HUES64 (cell line): Measurements from ENCODE around the gene TRPM3.

ENCODE experiments used
- H3K27ac ChIP-seq: 2 replicates; pipeline ENCODE4 v1.7.0; 2013; ENCODE audit warnings: low read depth, low read length, inconsistent platforms
- H3K27me3 ChIP-seq: 2 replicates; pipeline ENCODE4 v1.6.1; 2013; ENCODE audit warnings: mild to moderate bottlenecking, low read length; ENCODE audit not compliant: insufficient read depth
- H3K36me3 ChIP-seq: 2 replicates; pipeline ENCODE4 v1.6.1; 2013; ENCODE audit warnings: mild to moderate bottlenecking, low read length; ENCODE audit not compliant: insufficient read depth
- H3K4me1 ChIP-seq: 2 replicates; pipeline ENCODE4 v1.6.1; 2013; ENCODE audit warnings: mild to moderate bottlenecking, low read length, moderate library complexity; ENCODE audit not compliant: insufficient read depth
- H3K4me3 ChIP-seq: 2 replicates; pipeline ENCODE4 v1.5.1; 2013; ENCODE audit warnings: mild to moderate bottlenecking, low read length, moderate library complexity
- H3K9ac ChIP-seq: 2 replicates; pipeline ENCODE4 v1.6.1; 2013; ENCODE audit warnings: mild to moderate bottlenecking, low read depth, low read length
- H3K9me3 ChIP-seq: 2 replicates; pipeline ENCODE4 v1.6.1; 2013; ENCODE audit warnings: low read depth, low read length; ENCODE audit not compliant: insufficient read depth
- WGBS: fragments of 150-250, 120-280 bp; methylation state at CpG from one replicate; pipeline ENCODE4 v1.1.7; 2013; ENCODE audit warnings: missing lambda C conversion rate; 5-methylcytosine and 5-hydroxymethylcytosine counted together

TRPM3 gene

DNA sequence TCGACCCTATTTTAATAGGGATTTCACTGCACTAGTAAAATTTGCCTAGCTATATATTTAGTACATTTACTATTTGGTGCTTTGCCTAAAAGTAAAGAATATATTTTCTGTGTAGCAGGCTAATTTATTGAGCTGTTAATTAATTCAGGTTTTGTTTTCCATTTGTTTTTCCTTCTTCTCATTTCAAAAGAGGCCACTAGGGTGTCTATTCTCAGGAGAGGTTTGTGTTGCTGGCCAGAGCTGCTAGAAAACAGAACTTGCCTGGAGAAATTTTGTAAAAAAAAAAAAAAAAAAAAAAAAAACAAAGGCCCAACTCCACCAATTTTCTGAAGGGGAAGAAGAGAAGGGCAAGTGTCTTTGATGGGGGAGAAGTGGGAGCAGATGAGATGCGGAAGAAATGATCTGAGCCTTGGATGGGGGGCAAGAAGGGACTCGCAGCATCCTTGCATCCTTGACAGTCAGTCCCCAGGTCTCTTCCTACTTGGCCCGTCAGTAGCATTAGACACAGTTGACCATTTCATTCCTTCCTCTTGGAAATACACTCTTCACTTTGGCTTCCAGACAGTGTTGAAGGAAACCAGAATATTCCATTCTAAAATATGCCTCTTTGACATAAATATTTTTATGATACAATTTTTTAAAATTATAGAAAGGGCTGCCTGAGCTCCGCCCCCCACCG lies 318.5 kb downstream of the TRPM3 start:
- Histone ChIP-seq H3K9me3 (no peaks in the 10 kb centered on the region), H3K4me1 (peaks cover 16% of the 10 kb centered on the region), H3K27ac (no peak overlapping the region), H3K27me3 (no peaks in the 10 kb centered on the region), H3K4me3 (no peak overlapping the region), H3K36me3 (no peaks in the 10 kb centered on the region), H3K9ac (no peak overlapping the region)
- 84% methylated on average over 6 of the region's 6 CpGs for WGBS

DNA sequence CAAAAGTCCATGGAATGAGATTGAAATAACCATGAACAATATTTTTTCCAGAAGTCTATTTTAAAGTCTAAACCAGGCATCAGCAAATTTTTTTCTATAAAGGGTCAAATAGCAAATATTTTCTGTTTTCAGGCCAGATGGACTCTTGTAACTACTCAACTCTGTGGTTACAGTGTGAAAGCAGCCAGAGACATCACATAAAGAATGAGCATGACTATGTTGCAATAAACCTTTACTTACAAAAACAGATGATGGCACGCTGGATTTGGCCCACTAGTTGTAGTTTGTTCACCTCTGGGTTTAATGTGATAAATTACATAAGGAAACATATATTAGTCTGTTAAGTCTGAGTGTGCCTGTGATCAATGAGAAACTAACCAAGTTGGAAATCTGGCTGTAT lies 319.2 kb downstream of the TRPM3 start:
- H3K4me1 ChIP-seq: peaks cover 16% of the 10 kb centered on the region
- H3K36me3 ChIP-seq: no peaks in the 10 kb centered on the region
- WGBS: 0% methylated on average over 1 of the region's 1 CpG
- H3K27ac ChIP-seq: no peak overlapping the region
- H3K9me3 ChIP-seq: no peaks in the 10 kb centered on the region
- no peak overlapping the region for H3K9ac ChIP-seq
- no peaks in the 10 kb centered on the region for H3K27me3 ChIP-seq
- H3K4me3 ChIP-seq: no peak overlapping the region

DNA sequence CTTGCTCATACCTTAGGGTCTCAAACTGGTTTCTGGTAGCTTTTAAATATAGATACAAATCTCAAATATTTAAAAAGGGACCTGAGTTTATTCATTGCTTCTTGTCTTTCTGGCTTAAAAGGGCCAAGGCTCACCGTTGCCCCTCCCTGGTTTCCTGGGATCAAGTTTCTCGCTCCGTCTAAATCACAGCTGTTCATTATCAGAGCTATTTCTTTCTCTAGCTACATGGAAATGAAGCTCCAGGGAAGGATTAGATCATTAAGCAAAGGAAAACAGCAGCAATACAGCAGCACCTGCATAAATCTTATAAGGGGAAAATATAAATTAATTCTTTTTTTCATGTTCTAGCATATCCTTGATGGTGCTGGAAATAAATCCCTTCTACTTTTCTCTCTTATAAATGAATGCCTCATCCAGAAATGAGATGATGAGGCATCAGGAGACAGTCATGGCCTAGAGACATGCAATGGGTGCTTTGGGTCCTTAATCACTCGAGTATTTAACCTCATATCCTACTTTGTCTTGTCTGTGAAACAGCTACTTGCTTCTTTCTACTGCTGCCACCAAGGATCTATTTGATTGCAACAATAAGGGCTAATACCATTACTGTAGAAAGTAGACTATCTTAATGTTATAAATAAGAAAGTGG lies 320.1 kb downstream of the TRPM3 start:
- Histone ChIP-seq H3K27me3 (no peaks in the 10 kb centered on the region), H3K36me3 (no peaks in the 10 kb centered on the region), H3K4me3 (no peak overlapping the region), H3K9me3 (no peaks in the 10 kb centered on the region), H3K4me1 (peaks cover 16% of the 10 kb centered on the region), H3K9ac (no peak overlapping the region), H3K27ac (no peak overlapping the region)
- 65% methylated on average over 4 of the region's 4 CpGs for WGBS

DNA sequence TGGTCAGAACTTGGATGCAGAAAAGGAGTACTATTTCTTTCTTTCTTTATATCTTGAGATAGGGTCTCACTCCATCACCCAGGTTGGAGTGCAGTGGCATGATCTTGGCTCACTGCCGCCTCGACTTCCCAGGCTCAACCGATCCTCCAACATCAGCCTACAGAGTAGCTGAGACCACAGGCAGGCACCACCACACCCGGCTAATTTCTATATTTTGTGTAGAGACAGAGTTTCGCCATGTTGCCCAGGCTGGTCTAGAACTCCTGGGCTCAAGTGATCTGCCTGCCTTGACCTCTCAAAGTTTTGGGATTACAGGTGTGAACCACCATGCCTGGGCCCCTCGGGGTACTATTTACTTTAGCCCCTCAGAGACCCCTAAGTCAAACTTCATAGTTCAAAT lies 323.4 kb downstream of the TRPM3 start:
- H3K27ac ChIP-seq: no peak overlapping the region
- no peaks in the 10 kb centered on the region for H3K36me3 ChIP-seq
- no peaks in the 10 kb centered on the region for H3K27me3 ChIP-seq
- H3K9ac ChIP-seq: no peak overlapping the region
- 95% methylated on average over 6 of the region's 6 CpGs for WGBS
- H3K9me3 ChIP-seq: no peaks in the 10 kb centered on the region
- peaks cover 14% of the 10 kb centered on the region for H3K4me1 ChIP-seq
- H3K4me3 ChIP-seq: no peak overlapping the region

DNA sequence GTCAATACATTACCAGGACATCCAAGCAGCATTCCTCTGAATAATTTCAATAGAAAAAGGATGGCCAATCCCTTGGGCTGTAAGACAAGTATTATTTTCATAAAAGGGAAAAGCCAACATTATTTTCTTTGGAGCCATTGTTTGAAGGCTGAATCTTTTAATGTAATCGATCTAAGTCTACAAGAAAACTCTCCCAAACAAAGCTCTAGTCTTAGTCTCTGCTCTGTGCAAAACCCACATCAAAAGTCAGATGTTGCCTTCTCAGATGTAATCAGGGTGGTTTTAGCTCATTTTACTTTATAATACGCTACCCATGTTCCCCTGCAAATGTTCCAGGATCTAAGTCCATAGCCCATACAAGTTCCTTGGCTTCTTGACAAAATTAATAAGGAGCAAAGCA lies 325.6 kb downstream of the TRPM3 start:
- H3K27me3 ChIP-seq: no peaks in the 10 kb centered on the region
- WGBS: 88% methylated on average over 2 of the region's 2 CpGs
- H3K4me1 ChIP-seq: no peaks in the 10 kb centered on the region
- no peak overlapping the region for H3K9ac ChIP-seq
- no peak overlapping the region for H3K4me3 ChIP-seq
- H3K27ac ChIP-seq: no peak overlapping the region
- H3K36me3 ChIP-seq: no peaks in the 10 kb centered on the region
- H3K9me3 ChIP-seq: no peaks in the 10 kb centered on the region

DNA sequence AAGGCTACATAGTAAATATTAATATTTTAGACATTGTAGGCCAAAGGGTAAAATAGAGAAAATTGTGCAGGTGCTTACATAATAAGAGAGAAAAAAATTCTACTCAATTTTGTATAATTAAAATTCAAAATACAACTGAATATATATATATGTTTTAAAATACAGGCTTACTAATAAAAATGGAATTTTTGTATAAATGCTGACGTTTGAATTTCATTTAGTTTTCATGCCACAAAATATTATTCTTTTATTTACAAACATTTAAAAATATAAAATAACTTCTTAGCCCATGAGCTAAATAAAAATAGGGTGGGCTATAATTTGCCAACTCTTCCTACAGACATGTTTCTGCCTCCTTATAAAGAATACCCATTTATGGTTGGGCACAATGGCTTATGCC lies 328.6 kb downstream of the TRPM3 start:
- H3K27me3 ChIP-seq: no peaks in the 10 kb centered on the region
- H3K9ac ChIP-seq: no peak overlapping the region
- H3K27ac ChIP-seq: no peak overlapping the region
- H3K36me3 ChIP-seq: no peaks in the 10 kb centered on the region
- H3K4me3 ChIP-seq: no peak overlapping the region
- no CpG with 5 or more reads among the region's 1 CpG for WGBS
- H3K9me3 ChIP-seq: no peaks in the 10 kb centered on the region
- H3K4me1 ChIP-seq: no peaks in the 10 kb centered on the region

DNA sequence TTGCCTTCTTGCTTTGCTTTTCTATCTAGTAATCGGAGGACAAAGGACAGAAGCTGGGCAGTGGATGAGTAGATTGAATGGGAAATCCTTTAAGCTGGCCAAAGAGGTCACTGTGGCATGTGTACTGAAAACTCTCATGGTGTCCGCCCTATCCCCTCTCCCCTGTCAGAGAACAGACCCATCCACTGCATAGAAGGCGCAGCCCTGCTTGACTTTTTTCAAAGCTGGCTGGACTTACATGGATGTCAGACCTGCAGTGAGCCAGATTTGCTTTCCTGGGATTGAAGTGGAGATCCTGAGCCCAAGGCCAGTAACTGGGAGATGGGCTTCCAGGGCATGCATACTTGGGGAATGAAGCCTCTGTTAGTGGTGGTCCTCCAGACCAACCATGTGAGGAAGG lies 329.5 kb downstream of the TRPM3 start:
- no peaks in the 10 kb centered on the region for H3K9me3 ChIP-seq
- 90% methylated on average over 3 of the region's 3 CpGs for WGBS
- no peaks in the 10 kb centered on the region for H3K27me3 ChIP-seq
- H3K27ac ChIP-seq: no peak overlapping the region
- H3K4me1 ChIP-seq: no peaks in the 10 kb centered on the region
- no peak overlapping the region for H3K4me3 ChIP-seq
- H3K9ac ChIP-seq: no peak overlapping the region
- H3K36me3 ChIP-seq: no peaks in the 10 kb centered on the region

DNA sequence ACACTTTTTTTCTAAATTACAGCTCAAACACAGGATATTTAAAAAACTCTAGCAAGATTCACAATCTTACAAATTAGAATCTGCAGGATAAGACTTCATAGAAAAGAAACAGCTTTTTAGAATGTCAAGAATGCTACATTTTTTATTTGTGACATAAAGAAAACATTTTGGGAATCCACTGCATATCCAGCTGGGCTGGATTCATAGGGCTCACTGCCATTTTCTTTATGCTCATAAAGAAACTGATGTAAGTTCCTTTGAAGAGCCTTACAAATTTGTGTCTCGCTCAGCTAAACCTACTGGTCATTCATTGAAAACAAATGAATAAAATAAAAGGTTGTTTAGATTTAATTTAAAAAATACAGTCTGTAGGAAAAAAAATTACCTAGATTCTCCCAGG lies 332.3 kb downstream of the TRPM3 start:
- Histone ChIP-seq H3K9me3 (no peaks in the 10 kb centered on the region), H3K27me3 (no peaks in the 10 kb centered on the region), H3K36me3 (no peaks in the 10 kb centered on the region), H3K9ac (no peak overlapping the region), H3K4me3 (no peak overlapping the region), H3K4me1 (no peaks in the 10 kb centered on the region), H3K27ac (no peak overlapping the region)
- 100% methylated on average over 1 of the region's 1 CpG for WGBS

DNA sequence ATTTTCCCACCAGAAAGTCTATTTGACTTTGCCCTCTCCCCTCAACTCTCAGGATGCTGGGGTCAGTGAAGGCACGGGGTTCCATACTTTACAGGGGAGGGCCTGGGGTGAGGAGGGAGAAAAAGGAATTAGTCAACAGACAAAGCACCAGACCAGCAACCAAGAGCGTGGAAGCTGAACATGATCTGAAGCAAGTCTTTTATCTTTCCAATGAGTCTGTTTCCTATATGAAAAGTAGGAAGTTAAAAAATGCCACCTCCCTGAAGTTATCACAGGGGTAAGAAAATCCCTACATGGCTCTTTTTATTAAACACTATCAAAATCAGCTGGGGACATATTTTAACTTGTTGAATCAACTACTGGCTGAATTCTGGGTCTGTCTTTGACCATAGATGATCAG lies 337.0 kb downstream of the TRPM3 start:
- H3K36me3 ChIP-seq: no peaks in the 10 kb centered on the region
- no peak overlapping the region for H3K27ac ChIP-seq
- WGBS: 90% methylated on average over 2 of the region's 2 CpGs
- no peak overlapping the region for H3K4me3 ChIP-seq
- H3K9me3 ChIP-seq: no peaks in the 10 kb centered on the region
- no peak overlapping the region for H3K9ac ChIP-seq
- H3K27me3 ChIP-seq: no peaks in the 10 kb centered on the region
- H3K4me1 ChIP-seq: no peaks in the 10 kb centered on the region

DNA sequence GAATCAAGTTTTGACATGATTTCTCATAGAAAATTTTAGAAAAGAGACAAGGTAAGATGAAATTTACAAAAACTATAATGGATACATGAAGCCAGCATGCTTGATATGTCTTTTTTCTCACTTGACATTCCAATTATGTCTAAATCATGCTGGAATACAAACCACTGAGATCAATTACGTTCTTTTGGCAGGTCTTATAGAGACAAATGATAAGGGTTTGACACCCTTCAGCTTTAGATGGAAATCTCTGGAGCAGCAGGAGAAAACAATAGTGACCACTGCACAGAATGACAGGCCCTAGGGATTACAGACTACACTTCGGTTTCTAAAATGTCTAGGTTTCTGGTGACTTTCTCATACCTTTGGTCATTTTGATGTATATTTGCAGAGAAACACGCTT lies 342.9 kb downstream of the TRPM3 start:
- no peak overlapping the region for H3K27ac ChIP-seq
- no peaks in the 10 kb centered on the region for H3K36me3 ChIP-seq
- no peaks in the 10 kb centered on the region for H3K27me3 ChIP-seq
- H3K4me1 ChIP-seq: no peaks in the 10 kb centered on the region
- H3K9me3 ChIP-seq: no peaks in the 10 kb centered on the region
- no peak overlapping the region for H3K9ac ChIP-seq
- 97% methylated on average over 3 of the region's 3 CpGs for WGBS
- no peak overlapping the region for H3K4me3 ChIP-seq

DNA sequence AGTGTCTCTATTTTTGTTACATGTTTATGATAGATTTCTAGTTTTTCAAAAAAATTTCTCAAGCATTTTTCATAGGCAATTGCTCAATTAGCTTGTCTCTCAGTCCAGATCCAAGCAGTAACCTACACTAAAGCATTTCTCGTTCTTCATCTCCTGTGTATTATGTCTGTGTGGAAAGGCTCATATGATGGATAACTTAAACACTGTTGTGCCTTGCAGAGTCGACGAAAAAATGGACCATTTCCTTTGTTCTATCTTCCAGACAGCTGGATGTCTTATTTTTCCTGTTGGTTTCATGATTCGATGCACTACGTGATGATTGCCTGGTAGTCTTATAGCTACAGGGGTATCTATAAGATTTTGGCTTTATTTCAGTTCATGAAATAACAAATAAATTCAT lies 347.8 kb downstream of the TRPM3 start:
- Histone ChIP-seq H3K27ac (no peak overlapping the region), H3K4me1 (no peaks in the 10 kb centered on the region), H3K9ac (no peak overlapping the region), H3K9me3 (no peaks in the 10 kb centered on the region), H3K36me3 (no peaks in the 10 kb centered on the region), H3K4me3 (no peak overlapping the region), H3K27me3 (no peaks in the 10 kb centered on the region)
- WGBS: 94% methylated on average over 5 of the region's 5 CpGs

DNA sequence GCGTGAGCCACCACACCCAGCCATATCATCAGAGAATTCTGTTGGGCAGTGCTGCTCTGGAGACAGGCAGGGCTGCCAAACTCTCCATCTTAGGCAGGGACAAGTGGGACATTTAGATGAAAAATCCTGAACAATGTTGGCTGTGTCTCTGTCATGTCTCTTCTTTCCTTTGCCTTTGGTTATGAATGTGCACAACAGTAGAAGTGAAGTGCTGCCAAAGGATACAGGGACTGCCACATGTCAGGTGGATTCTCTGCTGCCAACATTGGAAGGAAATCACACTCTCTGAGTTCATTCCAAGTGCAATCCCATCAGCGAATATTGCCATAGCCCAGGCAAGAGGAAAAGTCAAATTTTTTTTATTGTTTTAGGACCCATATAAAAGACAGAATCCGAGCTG lies 348.8 kb downstream of the TRPM3 start:
- H3K9ac ChIP-seq: no peak overlapping the region

More for the DNA sequence above, 348.8 kb downstream of the TRPM3 start:
- no peak overlapping the region for H3K27ac ChIP-seq
- no peaks in the 10 kb centered on the region for H3K9me3 ChIP-seq
- no peaks in the 10 kb centered on the region for H3K4me1 ChIP-seq
- H3K4me3 ChIP-seq: no peak overlapping the region
- H3K36me3 ChIP-seq: no peaks in the 10 kb centered on the region
- no peaks in the 10 kb centered on the region for H3K27me3 ChIP-seq
- WGBS: 88% methylated on average over 3 of the region's 3 CpGs
